ENCODE measurements around the gene EML4.

DNA sequence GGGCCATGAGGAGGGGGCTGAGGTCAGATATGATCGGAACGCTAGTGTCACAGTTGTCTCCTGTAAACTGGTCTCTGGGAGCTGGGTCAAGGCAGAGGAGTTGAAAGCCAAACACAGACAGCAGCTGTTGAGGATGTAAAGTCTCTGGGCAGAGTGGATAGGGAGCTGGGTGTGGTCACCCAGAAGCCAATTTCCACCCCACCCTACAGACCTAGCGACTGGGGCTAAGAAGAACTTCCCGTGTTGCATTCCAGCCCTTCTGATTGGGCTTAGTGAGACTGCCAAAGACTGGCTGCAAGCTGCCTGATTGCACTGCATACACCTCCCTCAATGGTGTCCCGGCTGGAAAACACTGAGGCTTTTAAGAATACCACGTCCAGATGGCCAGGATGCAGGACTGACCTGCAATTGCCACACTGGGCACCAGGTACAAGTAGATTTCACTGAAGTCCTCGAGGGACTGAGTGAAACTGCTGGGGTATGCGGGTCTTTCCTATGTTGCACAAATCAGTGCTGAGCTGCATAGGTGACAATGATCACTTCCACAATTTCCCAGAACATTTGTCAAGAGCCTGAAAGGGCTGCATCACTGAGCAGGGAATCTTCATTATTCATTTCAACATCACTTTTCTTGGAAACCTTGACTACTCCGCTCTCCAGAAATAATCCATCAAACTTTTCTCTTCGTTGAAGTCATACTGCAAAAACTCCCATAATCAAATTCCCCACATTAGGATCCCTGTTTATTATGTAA is 43.1 kb upstream of the EML4 start:
- TF ChIP-seq, protein P1, sequence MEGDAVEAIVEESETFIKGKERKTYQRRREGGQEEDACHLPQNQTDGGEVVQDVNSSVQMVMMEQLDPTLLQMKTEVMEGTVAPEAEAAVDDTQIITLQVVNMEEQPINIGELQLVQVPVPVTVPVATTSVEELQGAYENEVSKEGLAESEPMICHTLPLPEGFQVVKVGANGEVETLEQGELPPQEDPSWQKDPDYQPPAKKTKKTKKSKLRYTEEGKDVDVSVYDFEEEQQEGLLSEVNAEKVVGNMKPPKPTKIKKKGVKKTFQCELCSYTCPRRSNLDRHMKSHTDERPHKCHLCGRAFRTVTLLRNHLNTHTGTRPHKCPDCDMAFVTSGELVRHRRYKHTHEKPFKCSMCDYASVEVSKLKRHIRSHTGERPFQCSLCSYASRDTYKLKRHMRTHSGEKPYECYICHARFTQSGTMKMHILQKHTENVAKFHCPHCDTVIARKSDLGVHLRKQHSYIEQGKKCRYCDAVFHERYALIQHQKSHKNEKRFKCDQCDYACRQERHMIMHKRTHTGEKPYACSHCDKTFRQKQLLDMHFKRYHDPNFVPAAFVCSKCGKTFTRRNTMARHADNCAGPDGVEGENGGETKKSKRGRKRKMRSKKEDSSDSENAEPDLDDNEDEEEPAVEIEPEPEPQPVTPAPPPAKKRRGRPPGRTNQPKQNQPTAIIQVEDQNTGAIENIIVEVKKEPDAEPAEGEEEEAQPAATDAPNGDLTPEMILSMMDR (optimal IDR thresholded peaks at IDR 0.05 in 1 of 3, IDR thresholded peaks at IDR 0.05 in 1 of 3, conservative IDR thresholded peaks at IDR 0.05 in 1 of 3; ENCODE audit: extremely low read depth in 1 of 3, insufficient read depth in 2 of 3, low read length in 3 of 3), result no peak
- no peak for TF ChIP-seq EZH2 (IDR thresholded peaks at IDR 0.05; ENCODE audit: low read length)

Measured in keratinocyte (primary cell).